HepG2 (cell line): ENCODE results near the gene PARP15. TPM values are rescaled to one million over a fixed set of nuclear protein-coding genes. Genes with fewer than 3 reads are reported as not detected.

Source experiments
- ATF2 ChIP-seq: sonication (generic); formaldehyde crosslinking; IDR thresholded peaks from 2 replicates; pipeline ENCODE4 v1.4.0; 2020; ENCODE audit warnings: missing genetic modification reagents
- BRF2 ChIP-seq: sonication (generic); formaldehyde crosslinking; IDR thresholded peaks from 2 replicates; pipeline ENCODE4 v1.8.1; 2022; ENCODE audit warnings: mild to moderate bottlenecking, missing genetic modification reagents
- GFI1 ChIP-seq: sonication (generic); formaldehyde crosslinking; IDR thresholded peaks from 2 replicates; pipeline ENCODE4 v1.5.0; 2020; ENCODE audit warnings: missing genetic modification reagents, mild to moderate bottlenecking, borderline replicate concordance
- HMG20A ChIP-seq: IDR thresholded peaks from 2 replicates; pipeline ENCODE4 v1.6.1; 2016; ENCODE audit warnings: borderline replicate concordance
- MXD3 ChIP-seq: IDR thresholded peaks from 2 replicates; pipeline ENCODE4 v1.6.1; 2016; ENCODE audit warnings: mild to moderate bottlenecking, missing biosample characterization, missing genetic modification reagents
- SP140L ChIP-seq: sonication (generic); formaldehyde crosslinking; IDR thresholded peaks from 2 replicates; pipeline ENCODE4 v1.4.0; 2020; ENCODE audit warnings: missing genetic modification reagents, borderline replicate concordance
- TEAD3 ChIP-seq: optimal IDR thresholded peaks from 2 replicates; pipeline ENCODE3; 2016; ENCODE audit warnings: borderline replicate concordance
- TERF1 ChIP-seq: sonication (generic); formaldehyde crosslinking; IDR thresholded peaks from 2 replicates; pipeline ENCODE4 v1.8.0; 2022; ENCODE audit warnings: mild to moderate bottlenecking, missing genetic modification reagents, moderate library complexity
- TFAP4 ChIP-seq: sonication (generic); IDR thresholded peaks from 2 replicates; pipeline ENCODE4 v1.6.1; 2016; ENCODE audit warnings: low read depth, borderline replicate concordance
- THAP11 ChIP-seq: IDR thresholded peaks from 2 replicates; pipeline ENCODE4 v1.6.1; 2016; ENCODE audit warnings: missing biosample characterization, missing genetic modification reagents
- ZBTB10 ChIP-seq: sonication (generic); formaldehyde crosslinking; IDR thresholded peaks from 2 replicates; pipeline ENCODE4 v1.4.0; 2020; ENCODE audit warnings: missing genetic modification reagents, borderline replicate concordance
- ZFY ChIP-seq: sonication (generic); formaldehyde crosslinking; IDR thresholded peaks from 2 replicates; pipeline ENCODE4 v1.4.0; 2020; ENCODE audit warnings: missing genetic modification reagents
- ZNF484 ChIP-seq: sonication (generic); formaldehyde crosslinking; IDR thresholded peaks from 2 replicates; pipeline ENCODE4 v1.5.1; 2020; ENCODE audit warnings: mild to moderate bottlenecking, low read depth, missing genetic modification reagents, borderline replicate concordance
- ZNF609 ChIP-seq: sonication (generic); formaldehyde crosslinking; IDR thresholded peaks from 2 replicates; pipeline ENCODE4 v1.4.0; 2020; ENCODE audit warnings: mild to moderate bottlenecking, missing genetic modification reagents, borderline replicate concordance
- ZNF784 ChIP-seq: sonication (generic); formaldehyde crosslinking; IDR thresholded peaks from 2 replicates; pipeline ENCODE4 v1.5.1; 2020; ENCODE audit warnings: missing genetic modification reagents, mild to moderate bottlenecking, borderline replicate concordance
- polyA plus RNA-seq, 8 experiments: library from polyadenylated mRNA; depleted of rRNA in 3 of 8; stranded (reverse) in 7 of 8; unstranded in 1 of 8; fragments of >200 nt; fragmentation: Illumina TruSeq in 4 of 8; extraction: Trizol in 4 of 8; gene quantifications; 2 replicates each; pipeline versions ENCODE4 v1.2.1 to v1.2.3, GENCODE V29; 2011 to 2016; ENCODE audit warnings: low read depth in 4 of 8, missing spikeins in 1 of 8, mixed read lengths in 1 of 8; ENCODE audit not compliant: insufficient read depth in 1 of 8
- total RNA-seq, 5 experiments: library from RNA; depleted of rRNA; stranded (reverse); fragments of >200 nt; fragmentation: Illumina TruSeq; extraction: Trizol; gene quantifications; 2 replicates each; pipeline ENCODE4 v1.2.3, GENCODE V29; 2016; ENCODE audit warnings: low read depth in 1 of 5

PARP15 gene
- total and polyA plus RNA-seq, 2 of the 13 experiments (the other 11 are each of a cell fraction or from before 2014, with no cell fraction given) = 0.02 TPM; not detected in 1

GRCh38 chr3:122572940-122573412 is 4.5 kb upstream of the PARP15 start (continued):
- no peak for TF ChIP-seq TFAP4
- peak; percentile 83; the same call in 1 of the 2 replicates for TF ChIP-seq GFI1 (CRISPR knock-in tag)
- no peak for TF ChIP-seq BRF2 (CRISPR knock-in tag)
- TF ChIP-seq ZFY (CRISPR knock-in tag) = 0 out of 2 replicates have a peak, but pooled peaks have one; percentile 19
- TF ChIP-seq ZNF609 (CRISPR knock-in tag) = peak; percentile 77; the same call in 1 of the 2 replicates
- TF ChIP-seq THAP11 (CRISPR knock-in tag) = peak; percentile 63
- no peak for TF ChIP-seq ZNF784
- TF ChIP-seq ATF2 (CRISPR knock-in tag) = peak; percentile 54; the same call in 1 of the 2 replicates
- no peak for TF ChIP-seq MXD3 (CRISPR knock-in tag)
- TF ChIP-seq HMG20A (CRISPR knock-in tag) = peak; percentile 69; the same call in 1 of the 2 replicates
- no peak for TF ChIP-seq ZNF484
- TF ChIP-seq ZBTB10 (CRISPR knock-in tag) = no peak
- peak; percentile 58 for TF ChIP-seq TEAD3
- TF ChIP-seq SP140L (CRISPR knock-in tag) = no peak
- TF ChIP-seq TERF1 (CRISPR knock-in tag) = no peak
